DMS53 (cell line): ENCODE measurements around the gene OPCML.

Experiments used
- DNase-seq: peaks from one replicate; lab custom pipeline; 2025; lab: John Stamatoyannopoulos, UW

The OPCML gene

GRCh38 chr11:133531971-133532651 is at the start of gene OPCML:
Gene OPCML, minus strand, starts transcription at chr11:133532501.
- peak; percentile 56 for DNase-seq

GRCh38 chr11:133581091-133581490 is 48.8 kb upstream of the OPCML start:
- DNase-seq = no peak

DNA sequence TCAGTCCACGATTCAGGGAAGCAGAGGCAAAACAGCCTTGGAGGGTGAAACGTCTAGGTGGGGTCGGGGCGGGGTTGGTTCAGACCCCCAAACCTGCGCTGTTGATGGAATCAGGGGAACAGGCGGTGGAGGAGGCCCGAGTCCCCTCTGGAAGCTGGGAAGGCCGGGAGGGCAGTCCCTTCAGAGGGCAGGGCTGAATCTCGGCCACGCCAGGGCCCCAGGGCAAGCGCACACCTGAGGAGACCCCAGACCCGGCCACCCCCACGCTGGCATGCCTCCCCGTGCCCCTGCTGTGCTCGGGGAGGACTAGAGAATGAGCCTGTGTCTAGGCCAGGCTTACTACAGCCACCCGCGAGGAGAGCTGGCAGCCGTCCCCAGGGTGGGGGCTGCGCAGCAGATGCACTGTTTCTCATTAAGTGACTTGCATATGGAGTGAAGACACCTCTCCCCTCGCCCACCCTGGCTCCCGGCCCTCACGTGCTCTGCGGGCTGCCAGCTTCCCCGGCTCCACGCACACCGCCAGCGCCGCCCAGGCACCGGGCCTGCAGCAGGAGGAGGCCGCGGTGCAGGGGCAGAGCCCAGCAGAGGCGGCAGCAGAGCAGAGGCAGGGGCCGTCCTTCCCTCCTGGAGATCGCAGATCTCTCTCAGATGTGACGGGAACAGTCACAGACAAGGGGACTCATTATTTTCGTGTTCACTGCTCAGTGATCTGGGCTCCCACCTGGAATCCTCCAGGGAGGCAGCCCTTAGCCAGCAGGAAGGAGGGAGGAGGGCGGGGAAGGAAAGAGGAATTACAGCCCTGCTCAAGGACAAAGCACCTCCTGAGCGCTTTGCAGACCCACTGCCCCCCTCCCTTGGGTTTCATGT is 47.1 kb upstream of the OPCML start:
- no peak for DNase-seq

GRCh38 chr11:133577403-133577802 is 45.1 kb upstream of the OPCML start:
- DNase-seq = no peak

DNA sequence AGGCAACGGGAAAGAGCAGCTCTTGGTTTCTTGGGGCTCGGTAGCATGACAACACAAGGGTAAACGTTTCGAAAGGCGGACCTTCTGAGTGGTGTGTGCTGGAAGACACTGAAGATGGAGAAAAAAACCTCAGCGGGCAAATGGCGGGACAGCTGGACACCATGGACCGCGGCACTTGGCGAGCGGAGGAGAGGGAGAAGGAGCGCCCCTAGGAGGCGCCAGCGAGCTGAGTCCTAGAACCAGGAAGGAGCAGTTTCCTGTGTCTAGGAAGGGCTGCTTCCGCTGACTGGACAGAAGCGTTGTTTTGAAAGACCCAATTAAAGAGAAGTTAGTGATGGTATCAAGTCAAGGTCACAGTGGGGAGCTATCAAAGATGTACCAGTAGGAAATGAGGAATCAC is 44.0 kb upstream of the OPCML start:
- DNase-seq = peak; percentile 16

DNA sequence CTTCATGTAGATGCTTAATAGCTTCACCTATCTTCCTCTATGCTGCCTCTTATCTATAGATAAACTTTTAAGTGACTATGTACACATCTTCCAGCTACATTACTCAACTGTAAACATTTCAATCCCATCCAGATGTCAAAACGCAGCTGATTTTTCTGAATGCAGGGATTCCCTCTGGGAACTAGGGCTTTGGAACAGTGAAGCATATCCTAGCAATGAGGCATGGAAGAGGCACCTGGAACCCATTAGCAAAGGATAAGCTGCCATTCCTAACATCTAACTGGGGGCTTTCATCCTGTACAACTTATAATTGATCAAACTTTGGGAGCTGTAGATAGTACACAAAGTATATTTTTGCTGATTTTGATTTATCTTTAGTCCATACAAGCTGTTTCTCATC is 40.8 kb upstream of the OPCML start:
- peak; percentile 6 for DNase-seq

GRCh38 chr11:133570376-133570775 is 38.1 kb upstream of the OPCML start:
- DNase-seq = peak; percentile 51

- no peak for DNase-seq
These were observed 31.3 kb upstream of the OPCML start for GRCh38 chr11:133563505-133564025.

GRCh38 chr11:133560472-133560855 is 28.2 kb upstream of the OPCML start:
- no peak for DNase-seq

DNA sequence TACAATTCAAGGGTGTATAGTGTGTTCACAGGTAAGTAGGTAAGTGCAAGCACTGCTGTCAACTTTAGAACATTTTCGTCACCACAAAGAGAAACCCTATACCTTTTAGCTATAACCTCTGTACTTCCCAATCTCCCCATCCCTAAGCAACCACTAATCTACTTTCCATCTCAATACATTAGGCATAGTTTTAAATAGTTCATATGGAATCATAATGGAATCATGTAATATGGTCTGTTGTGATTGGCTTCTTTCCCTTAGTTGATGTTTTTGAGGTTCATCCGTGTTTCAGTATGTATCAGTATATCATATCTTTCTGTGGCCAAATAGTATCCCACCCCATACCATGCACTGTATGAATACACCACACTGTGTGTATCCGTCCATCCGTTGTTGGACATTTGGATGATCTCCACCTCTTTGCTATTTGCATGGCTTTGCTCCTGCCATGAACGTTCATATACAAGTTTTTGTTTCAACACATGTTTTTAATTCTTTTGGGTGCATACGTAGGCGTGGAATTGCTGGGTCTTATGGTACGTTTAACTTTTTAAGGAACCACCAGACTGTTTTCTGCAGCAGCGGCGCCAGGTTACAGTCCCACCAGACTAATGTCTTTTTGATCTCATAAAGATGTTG is 27.7 kb upstream of the OPCML start:
- DNase-seq = no peak

DNA sequence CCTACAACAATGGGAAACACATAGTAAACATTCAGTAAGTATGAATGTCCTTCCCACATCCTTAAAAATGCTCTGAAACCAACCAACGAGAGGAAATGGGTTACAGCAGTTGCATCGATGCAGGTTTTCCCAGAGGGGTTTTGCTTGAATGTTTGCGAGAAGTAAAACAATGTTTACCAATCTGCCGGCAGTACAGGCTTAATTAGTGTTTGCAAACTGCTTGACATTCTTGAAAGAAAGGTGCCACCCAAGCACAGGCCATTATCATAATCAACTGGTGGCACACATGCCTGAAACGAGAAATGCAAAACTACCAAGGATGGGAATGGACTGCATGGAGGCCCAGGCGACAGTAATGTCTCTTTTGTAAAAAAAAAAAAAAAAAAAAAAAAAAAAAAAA is 27.1 kb upstream of the OPCML start:
- no peak for DNase-seq

GRCh38 chr11:133555034-133555433 is 22.7 kb upstream of the OPCML start:
- DNase-seq = no peak

GRCh38 chr11:133553885-133554740 is 21.8 kb upstream of the OPCML start:
- DNase-seq = no peak

DNA sequence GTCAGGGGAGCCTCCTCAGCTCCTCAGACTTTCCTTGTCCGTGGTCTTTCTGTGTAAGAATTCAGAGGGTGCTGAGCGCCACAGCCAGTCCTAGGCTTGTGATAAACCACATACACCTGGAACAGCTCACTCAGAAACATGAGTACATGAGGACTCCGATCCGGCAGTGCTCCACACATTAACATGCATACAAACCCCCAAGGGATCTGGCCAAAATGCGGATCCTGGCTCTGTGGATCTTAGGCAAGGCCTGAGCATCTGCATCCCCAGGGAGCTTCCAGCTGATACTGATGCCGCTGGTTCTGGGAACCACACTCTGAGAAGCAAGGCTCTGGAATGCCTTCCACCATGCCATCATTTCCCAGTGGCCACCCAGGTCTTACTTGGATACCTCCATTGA is 20.6 kb upstream of the OPCML start:
- DNase-seq = no peak

- no peak for DNase-seq
These were observed 18.8 kb upstream of the OPCML start for GRCh38 chr11:133551064-133551463.

DNA sequence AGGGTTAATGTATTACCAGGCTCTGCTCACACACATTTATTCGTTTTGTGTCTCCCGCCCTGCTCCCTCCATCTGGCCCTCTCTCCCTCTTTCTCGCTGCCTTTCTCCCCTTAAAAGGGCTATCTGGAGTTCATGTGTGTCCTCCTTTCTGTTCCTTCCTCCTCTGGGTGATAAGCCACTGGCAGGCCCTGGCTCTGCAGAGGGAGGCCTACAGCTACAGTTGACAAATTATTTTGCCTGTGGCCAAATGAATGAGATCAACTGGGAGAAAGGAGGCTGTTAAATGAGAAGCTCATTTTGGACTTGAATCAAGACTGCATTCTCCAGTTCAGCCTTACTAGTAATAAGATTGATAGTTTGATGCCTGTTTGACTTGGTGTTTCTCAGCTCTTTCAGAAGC is 17.5 kb upstream of the OPCML start:
- no peak for DNase-seq

DNA sequence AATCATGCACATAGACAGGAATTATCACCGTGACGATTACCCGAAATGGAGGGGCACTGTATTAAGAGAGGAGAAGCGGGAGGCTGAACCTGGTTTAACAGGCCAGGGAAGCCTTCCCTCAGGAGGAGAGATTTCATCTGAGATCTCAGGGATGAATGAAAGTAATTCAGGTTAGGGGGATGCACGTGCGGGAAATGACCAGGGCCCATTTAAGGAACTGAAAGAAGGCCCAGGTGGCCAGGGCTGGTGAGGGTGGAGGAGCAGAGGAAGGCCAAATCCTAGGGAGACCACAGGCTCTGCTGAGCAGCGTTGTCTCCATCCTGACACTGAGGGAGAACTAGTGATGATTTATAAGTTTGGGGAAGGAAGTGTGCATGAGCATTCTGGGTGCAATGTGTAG is 16.3 kb upstream of the OPCML start:
- no peak for DNase-seq

GRCh38 chr11:133547808-133548494 is 15.7 kb upstream of the OPCML start:
- DNase-seq = no peak

DNA sequence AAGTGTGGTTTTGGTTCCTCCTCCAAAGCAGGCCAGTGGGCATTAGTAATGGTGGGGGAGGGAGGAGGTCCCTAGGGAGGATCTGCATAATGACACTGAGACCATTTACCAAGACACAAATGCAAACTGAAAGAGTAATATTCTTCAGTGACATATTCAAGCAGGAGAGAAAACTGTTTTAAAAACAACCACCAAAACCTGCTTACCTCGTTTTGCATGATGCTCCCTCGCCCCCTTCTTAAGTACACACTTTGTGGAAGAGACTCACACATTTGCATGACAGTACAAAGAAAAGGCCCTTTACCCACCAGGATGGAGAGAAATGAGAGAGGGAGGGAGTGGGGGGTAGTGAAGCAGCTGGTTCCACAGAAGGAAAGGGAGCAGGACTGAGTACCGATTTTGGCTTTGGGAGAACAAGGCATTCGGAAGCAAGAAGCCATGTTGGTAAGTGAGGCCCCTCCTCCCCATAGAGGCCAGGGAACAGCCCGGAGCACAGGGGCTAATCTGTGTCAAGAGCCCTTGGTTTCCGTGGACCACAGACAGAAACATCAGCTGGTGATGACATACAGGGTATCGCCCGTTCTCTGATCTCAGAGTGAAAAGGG is 13.0 kb upstream of the OPCML start:
- DNase-seq = peak; percentile 18

GRCh38 chr11:133541720-133542095 is 9.4 kb upstream of the OPCML start:
- no peak for DNase-seq
